Measurements from ENCODE around the gene RPS6KC1. TPM values are rescaled to one million over a fixed set of nuclear protein-coding genes. Genes with fewer than 3 reads are reported as not detected.

RPS6KC1 gene
- total and polyA plus RNA-seq, 9 of the 15 experiments (the other 6 are each of a cell fraction or from before 2014, with no cell fraction given): 4.3 to 34.6 (median 20.9) TPM

GRCh38 chr1:213017447-213018273 lies 33.4 kb upstream of the RPS6KC1 start (continued):
- TF ChIP-seq NR4A1 (CRISPR knock-in tag; IDR thresholded peaks at IDR 0.05): no peak
- TF ChIP-seq NR4A1 (tag; IDR thresholded peaks at IDR 0.05): peak; percentile 80; the same call in 1 of the 2 replicates
- no peak for TF ChIP-seq HNRNPL (IDR thresholded peaks at IDR 0.05; ENCODE audit: low read depth, low read length)
- TF ChIP-seq NBN (IDR thresholded peaks at IDR 0.05; ENCODE audit: low read depth): no peak
- TF ChIP-seq, protein P1, sequence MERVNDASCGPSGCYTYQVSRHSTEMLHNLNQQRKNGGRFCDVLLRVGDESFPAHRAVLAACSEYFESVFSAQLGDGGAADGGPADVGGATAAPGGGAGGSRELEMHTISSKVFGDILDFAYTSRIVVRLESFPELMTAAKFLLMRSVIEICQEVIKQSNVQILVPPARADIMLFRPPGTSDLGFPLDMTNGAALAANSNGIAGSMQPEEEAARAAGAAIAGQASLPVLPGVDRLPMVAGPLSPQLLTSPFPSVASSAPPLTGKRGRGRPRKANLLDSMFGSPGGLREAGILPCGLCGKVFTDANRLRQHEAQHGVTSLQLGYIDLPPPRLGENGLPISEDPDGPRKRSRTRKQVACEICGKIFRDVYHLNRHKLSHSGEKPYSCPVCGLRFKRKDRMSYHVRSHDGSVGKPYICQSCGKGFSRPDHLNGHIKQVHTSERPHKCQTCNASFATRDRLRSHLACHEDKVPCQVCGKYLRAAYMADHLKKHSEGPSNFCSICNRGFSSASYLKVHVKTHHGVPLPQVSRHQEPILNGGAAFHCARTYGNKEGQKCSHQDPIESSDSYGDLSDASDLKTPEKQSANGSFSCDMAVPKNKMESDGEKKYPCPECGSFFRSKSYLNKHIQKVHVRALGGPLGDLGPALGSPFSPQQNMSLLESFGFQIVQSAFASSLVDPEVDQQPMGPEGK (CRISPR knock-in tag; IDR thresholded peaks at IDR 0.05; ENCODE audit: borderline replicate concordance): no peak
- no peak for TF ChIP-seq FOXP1 (CRISPR knock-in tag; IDR thresholded peaks at IDR 0.05)
- TF ChIP-seq NONO (IDR thresholded peaks at IDR 0.05; ENCODE audit: low read depth in 2 of 2, low read length in 1 of 2): no peak
- TF ChIP-seq THAP7 (CRISPR knock-in tag; IDR thresholded peaks at IDR 0.05): no peak
- no peak for TF ChIP-seq ZNF143 (CRISPR knock-in tag; IDR thresholded peaks at IDR 0.05)
- no peak; the same call in 1 of the 2 replicates for TF ChIP-seq NFATC3 (IDR thresholded peaks at IDR 0.05)
- TF ChIP-seq KAT8 (IDR thresholded peaks at IDR 0.05; ENCODE audit: low read depth): no peak
- peak; percentile 37; the same call in 1 of the 2 replicates for TF ChIP-seq MAFF (IDR thresholded peaks at IDR 0.05; ENCODE audit: low read length)
- no peak for TF ChIP-seq MECOM (CRISPR knock-in tag; IDR thresholded peaks at IDR 0.05)
- 0 out of 4 replicates have a peak, but pooled peaks of 1 of the 2 experiments have one; percentile 7 for TF ChIP-seq FOXA3 (CRISPR knock-in tag; conservative IDR thresholded peaks at IDR 0.05 in 1 of 2, IDR thresholded peaks at IDR 0.05 in 1 of 2)
- no peak for TF ChIP-seq NCOA6 (IDR thresholded peaks at IDR 0.05)
- no peak for TF ChIP-seq AFF4 (CRISPR knock-in tag; IDR thresholded peaks at IDR 0.05)
- TF ChIP-seq NCOA4 (IDR thresholded peaks at IDR 0.05; ENCODE audit: partially characterized antibody): no peak
- TF ChIP-seq CHD2 (IDR thresholded peaks at IDR 0.05; ENCODE audit: low read depth, low read length): no peak
- TF ChIP-seq TOE1 (IDR thresholded peaks at IDR 0.05; ENCODE audit: borderline replicate concordance): no peak
- TF ChIP-seq TOE1 (CRISPR knock-in tag; IDR thresholded peaks at IDR 0.05; ENCODE audit: borderline replicate concordance, low read depth): no peak
- TF ChIP-seq HDAC1 (IDR thresholded peaks at IDR 0.05): 0 out of 4 replicates have a peak, but pooled peaks of 1 of the 2 experiments have one; percentile 8
- no peak for TF ChIP-seq SMC3 (conservative IDR thresholded peaks at IDR 0.05; ENCODE audit: insufficient read depth, low read depth, low read length)
- TF ChIP-seq ZNF133 (CRISPR knock-in tag; IDR thresholded peaks at IDR 0.05): no peak

Measured in K562 (cell line).